ENCODE data around the gene APCDD1L.

The APCDD1L gene

DNA sequence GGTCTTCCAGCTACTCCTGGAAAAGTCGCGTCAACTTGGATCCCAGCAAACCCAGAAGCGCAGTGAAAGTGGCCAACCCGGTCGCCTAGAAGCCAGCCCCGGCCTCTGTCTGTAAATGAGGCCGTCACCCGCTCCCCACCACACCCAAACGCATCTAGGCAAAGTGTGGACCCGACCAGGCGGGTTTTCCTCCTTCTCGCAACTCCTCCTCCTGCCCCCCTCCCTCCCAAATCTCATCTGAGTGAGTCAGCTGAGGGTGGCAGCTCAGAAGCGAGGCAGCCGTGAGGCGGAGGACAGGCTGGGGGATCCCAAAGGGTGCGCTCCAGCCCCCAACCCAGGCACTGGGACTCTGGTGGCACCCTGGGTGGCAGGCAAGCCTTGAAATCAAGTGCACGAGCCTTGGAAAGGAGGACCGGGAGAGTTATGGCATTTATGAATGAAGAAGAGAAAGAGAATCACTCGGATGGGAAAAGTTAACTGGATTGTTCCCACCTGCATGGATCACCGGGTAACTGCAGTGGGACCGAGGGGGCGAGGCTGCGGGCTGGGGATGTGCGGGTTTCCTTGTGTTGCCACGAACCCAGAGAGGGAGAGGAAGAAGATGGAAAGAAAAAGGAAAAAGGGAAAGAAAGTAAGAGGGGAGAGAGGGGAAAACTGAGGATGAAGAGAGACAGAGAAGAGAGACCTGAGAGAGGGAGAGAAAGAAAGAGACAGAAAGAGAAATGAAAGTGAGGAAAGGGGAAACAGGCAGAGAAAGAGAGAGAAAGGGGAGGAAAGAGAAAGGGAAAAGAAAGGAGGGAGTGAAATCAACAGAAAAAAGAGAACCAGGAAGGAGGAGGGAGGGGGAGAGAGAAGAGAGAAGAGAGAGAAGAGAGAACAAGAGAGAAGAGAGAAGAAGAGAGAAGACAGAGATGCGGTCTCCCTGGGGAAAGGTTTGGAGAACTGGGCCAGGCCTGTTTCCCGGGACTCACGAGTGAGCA is at the start of gene APCDD1L:
Gene APCDD1L, minus strand, starts transcription at position 167 of the 980 bp plus-strand sequence. CDS start 692 bp downstream, outside the sequence.
- DNase-seq, result no peak

DNA sequence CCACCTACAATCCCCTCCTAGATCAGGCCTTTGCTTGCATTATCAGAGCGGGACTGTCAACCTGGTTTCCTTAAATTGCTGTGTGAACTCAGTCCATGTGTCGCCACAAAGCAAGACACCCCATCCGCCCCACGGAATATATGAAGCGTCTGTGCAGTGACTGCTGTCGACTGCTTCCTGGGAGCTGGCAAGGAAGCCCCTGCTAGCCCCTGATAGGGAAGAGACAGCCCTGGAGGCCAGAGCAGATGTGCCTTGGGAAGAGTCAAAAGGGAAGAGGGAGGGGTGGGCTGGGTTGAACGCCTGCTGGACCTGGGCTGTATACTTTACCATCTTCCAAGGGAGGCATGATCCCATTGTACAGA is 44.1 kb upstream of the APCDD1L start:
- no peak for DNase-seq

GRCh38 chr20:58558486-58559367 is 43.5 kb upstream of the APCDD1L start:
- DNase-seq, result no peak

GRCh38 chr20:58557733-58558342 is 42.6 kb upstream of the APCDD1L start:
- no peak for DNase-seq

DNA sequence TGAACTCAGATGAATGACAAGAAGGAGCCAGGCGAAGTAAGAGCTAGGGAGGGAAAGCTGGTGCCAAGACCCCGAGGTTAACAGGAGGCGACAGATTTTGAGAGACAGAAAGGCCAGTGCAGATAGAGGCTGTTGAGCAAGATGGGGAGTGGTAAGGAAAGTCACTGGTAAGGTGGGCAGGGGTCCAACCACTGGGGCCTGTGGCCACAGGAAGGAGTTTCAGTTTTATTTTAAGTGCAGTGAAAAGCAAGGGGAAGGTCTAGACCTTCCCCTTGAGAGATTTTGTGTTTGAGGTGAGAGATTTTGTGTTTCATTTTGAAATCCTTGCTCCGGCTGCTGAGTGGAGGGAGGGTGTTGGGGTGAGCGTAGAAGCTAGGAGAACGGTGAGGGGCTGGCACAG is 41.8 kb upstream of the APCDD1L start:
- no peak for DNase-seq

GRCh38 chr20:58555078-58555765 is 40.0 kb upstream of the APCDD1L start:
- DNase-seq, result no peak

DNA sequence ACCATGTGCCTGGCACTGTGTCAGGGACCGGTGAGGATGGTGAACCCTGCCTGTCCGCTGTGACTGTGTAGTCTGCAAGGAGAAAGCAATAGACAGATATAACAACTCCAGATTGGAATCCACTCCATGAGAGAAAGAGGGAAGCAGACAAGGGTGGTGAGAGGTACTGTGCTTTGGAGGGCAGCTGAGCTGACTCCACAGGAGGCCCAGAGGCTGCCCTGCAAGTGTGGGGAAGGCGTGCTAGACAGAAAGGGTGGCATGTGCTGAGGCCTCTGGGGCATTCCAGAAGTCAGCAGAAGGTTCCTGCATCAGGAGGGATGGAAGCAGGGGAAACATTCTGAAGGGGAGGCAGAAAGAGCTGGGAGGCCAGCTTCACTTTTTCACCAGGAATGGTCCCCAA is 39.3 kb upstream of the APCDD1L start:
- DNase-seq, result no peak

DNA sequence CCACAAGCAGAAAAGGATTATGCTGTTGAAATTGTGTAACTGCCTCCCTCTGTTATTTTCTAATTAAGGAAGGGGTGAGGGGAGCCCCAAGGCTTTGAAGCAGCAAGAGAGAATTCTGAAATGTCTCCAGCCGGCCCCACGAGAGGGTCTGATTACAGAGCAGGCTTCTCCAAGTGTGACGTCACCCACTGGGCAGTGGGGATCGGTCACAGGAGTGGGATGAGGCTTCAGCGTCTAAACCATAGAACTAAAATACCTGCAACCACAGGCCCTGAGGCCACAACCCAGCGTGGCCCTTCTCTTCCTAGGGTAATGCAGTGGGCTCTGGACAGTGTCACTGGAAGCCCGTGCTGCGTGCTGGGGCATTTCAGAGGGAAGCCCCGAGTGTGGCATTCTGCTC is 38.6 kb upstream of the APCDD1L start:
- no peak for DNase-seq

- DNase-seq, result no peak
Measured at GRCh38 chr20:58553166-58553696, 38.0 kb upstream of the APCDD1L start.

DNA sequence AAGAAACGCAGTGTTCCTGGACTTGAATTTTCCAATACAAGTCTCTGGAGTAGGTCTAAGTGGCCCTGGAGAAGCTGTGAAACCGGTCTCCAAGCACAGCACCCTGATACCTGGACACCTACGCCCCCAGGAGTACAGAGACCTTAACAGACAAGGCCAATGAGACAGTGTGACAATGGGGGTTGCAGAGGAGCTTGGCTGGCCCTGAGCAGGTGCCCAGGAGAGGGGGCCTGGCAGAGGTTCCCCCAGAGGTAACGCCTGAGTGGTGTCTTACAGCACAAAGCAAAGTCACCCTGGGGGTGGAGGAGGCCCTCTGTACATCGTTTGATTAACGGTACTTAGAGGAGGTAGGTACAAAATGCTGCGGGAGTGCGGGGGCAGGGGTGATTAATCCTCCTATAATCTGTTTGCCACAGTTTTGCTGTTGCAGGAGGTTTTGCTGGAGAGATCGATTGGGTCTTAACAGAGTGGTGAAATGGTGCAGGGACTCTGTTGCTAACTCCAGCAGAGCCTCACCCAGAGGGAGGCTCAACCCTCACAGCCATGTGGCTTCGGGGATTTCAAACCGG is 37.3 kb upstream of the APCDD1L start:
- no peak for DNase-seq

DNA sequence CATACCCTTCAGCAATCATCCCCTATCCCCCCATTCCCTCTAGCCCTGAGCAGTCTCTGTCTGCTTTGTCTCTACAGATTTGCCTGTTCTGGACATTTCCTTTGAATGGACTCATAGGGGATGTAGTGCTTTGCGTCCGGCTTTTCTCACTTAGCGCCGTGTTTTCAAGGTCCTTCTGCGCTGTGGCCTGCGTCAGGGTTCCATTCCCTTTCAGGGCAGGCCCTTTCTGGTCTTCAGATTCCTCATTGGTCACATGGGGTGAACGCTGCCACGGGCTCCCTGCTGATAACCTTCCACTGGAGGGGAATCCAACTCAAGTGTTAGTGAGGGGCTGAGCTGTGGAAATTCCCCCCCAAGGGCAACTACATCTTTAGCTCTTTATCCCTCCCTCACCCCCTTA is 36.4 kb upstream of the APCDD1L start:
- DNase-seq, result no peak

- DNase-seq, result no peak
Measured at GRCh38 chr20:58550275-58551059, 35.3 kb upstream of the APCDD1L start.

- DNase-seq, result no peak
Measured at GRCh38 chr20:58549231-58550209, 34.3 kb upstream of the APCDD1L start.

- no peak for DNase-seq
Measured at GRCh38 chr20:58547623-58548475, 32.6 kb upstream of the APCDD1L start.

DNA sequence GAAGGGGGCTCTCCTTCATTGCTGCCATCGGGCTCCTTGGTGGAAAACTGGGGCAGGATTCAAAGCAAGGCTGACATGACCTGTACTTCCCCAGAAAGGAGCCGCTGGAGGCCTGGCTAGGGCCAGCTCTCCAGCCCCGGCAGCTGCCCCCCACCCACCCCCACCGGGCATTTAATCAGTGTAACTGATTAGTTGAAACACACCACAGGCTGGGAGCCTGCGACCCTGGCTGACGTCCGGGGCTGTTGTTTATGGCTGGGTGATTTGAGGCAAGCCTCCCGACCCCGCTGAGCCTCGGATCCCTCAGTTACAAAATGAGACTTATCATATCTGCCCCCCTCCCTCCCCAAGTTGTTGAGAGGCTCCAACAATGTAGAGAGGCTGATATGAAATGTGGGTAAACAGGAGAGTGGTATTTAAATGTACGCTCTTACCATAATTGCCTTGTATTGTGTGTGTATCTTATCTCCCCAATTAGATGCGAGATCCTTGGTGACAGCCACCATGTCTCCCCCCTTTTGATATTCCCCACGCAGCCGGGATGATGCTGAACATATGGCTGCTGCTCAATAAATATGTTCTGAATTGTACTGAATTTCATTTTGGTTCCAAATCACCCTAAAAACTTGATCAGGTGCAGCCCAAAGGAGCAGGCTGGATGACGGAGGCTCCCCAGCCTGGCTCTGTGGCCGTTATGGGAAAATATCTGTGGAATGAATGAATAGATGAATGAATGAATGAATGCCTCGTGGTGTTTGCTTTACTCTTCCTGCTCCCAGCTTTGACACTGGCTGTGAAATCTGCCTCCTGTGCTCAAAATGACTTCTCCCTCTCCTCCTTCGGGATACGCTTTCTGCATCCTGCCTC is 31.8 kb upstream of the APCDD1L start:
- DNase-seq, result no peak

- no peak for DNase-seq
Measured at GRCh38 chr20:58546416-58546711, 31.2 kb upstream of the APCDD1L start.

- no peak for DNase-seq
Measured at GRCh38 chr20:58545565-58546415, 30.6 kb upstream of the APCDD1L start.

All from GF-D8 (cell line).